Erythroblast (primary cell): ENCODE measurements around the gene SPATA46.

Source experiments
- GATA1 ChIP-seq: IDR thresholded peaks from 2 replicates; pipeline ENCODE4 v1.6.1; 2011; ENCODE audit warnings: low read depth, mild to moderate bottlenecking, control low read depth, low read length, moderate library complexity
- POLR2A ChIP-seq: IDR thresholded peaks from 2 replicates; pipeline ENCODE4 v1.6.1; 2011; ENCODE audit warnings: mild to moderate bottlenecking, low read length

GRCh38 chr1:162404550-162405160, 28.0 kb upstream of the SPATA46 start:
- no peak for TF ChIP-seq POLR2A
- TF ChIP-seq GATA1: no peak
